Islet precursor cell (in vitro differentiated cells): ENCODE results near the gene C9orf85.
"Not testable (repeated sequence)": the region's sequence is repeated elsewhere in the genome, so short reads cannot be mapped to it uniquely, and the experiment has no call there.

Experiments
- DNase-seq: peaks from one replicate; pipeline ENCODE4 v3.0.0-alpha.2; 2018

C9orf85 gene

GRCh38 chr9:71911061-71911907 lies at the start of gene C9orf85, which contains the start of gene ABHD17B:
TSS of gene C9orf85 (plus strand) at chr9:71911639. CDS start at chr9:71911735, 96 bp downstream.
TSS of gene ABHD17B (minus strand) at chr9:71911193. CDS start at chr9:71875080, 36,113 bp downstream.
- peak; percentile 100 for DNase-seq

- no peak for DNase-seq
These were observed 47.8 kb upstream of the C9orf85 start for GRCh38 chr9:71863631-71864030.

GRCh38 chr9:71875345-71875744 lies 36.1 kb upstream of the C9orf85 start:
- no peak for DNase-seq

- no peak for DNase-seq
These were observed 35.3 kb upstream of the C9orf85 start for GRCh38 chr9:71876106-71876505.

GRCh38 chr9:71876829-71877228 lies 34.6 kb upstream of the C9orf85 start:
- no peak for DNase-seq

GRCh38 chr9:71878327-71879274 lies 32.8 kb upstream of the C9orf85 start:
- no peak for DNase-seq

GRCh38 chr9:71879644-71880174 lies 31.7 kb upstream of the C9orf85 start:
- DNase-seq: no peak

- DNase-seq: no peak
These were observed 27.4 kb upstream of the C9orf85 start for GRCh38 chr9:71884005-71884404.

GRCh38 chr9:71885467-71885866 lies 26.0 kb upstream of the C9orf85 start:
- no peak for DNase-seq

- no peak for DNase-seq
These were observed 25.4 kb upstream of the C9orf85 start for GRCh38 chr9:71886015-71886414.

GRCh38 chr9:71886541-71886940 lies 24.9 kb upstream of the C9orf85 start:
- no peak for DNase-seq

GRCh38 chr9:71887362-71887761 lies 24.1 kb upstream of the C9orf85 start:
- no peak for DNase-seq

GRCh38 chr9:71890042-71890679 lies 21.3 kb upstream of the C9orf85 start:
- no peak for DNase-seq

GRCh38 chr9:71891557-71892189 lies 19.8 kb upstream of the C9orf85 start:
- DNase-seq: no peak

- no peak for DNase-seq
These were observed 16.3 kb upstream of the C9orf85 start for GRCh38 chr9:71895117-71895516.

GRCh38 chr9:71895955-71896354 lies 15.5 kb upstream of the C9orf85 start:
- no peak for DNase-seq

GRCh38 chr9:71896761-71897160 lies 14.7 kb upstream of the C9orf85 start:
- no peak for DNase-seq

GRCh38 chr9:71897577-71897976 lies 13.9 kb upstream of the C9orf85 start:
- no peak for DNase-seq

GRCh38 chr9:71898756-71899155 lies 12.7 kb upstream of the C9orf85 start:
- DNase-seq: not testable (repeated sequence)

- DNase-seq: no peak
These were observed 9.5 kb upstream of the C9orf85 start for GRCh38 chr9:71901695-71902597.

- no peak for DNase-seq
These were observed 7.4 kb upstream of the C9orf85 start for GRCh38 chr9:71904076-71904475.
